ENCODE results near the gene CCNT1.

Gene CCNT1

DNA sequence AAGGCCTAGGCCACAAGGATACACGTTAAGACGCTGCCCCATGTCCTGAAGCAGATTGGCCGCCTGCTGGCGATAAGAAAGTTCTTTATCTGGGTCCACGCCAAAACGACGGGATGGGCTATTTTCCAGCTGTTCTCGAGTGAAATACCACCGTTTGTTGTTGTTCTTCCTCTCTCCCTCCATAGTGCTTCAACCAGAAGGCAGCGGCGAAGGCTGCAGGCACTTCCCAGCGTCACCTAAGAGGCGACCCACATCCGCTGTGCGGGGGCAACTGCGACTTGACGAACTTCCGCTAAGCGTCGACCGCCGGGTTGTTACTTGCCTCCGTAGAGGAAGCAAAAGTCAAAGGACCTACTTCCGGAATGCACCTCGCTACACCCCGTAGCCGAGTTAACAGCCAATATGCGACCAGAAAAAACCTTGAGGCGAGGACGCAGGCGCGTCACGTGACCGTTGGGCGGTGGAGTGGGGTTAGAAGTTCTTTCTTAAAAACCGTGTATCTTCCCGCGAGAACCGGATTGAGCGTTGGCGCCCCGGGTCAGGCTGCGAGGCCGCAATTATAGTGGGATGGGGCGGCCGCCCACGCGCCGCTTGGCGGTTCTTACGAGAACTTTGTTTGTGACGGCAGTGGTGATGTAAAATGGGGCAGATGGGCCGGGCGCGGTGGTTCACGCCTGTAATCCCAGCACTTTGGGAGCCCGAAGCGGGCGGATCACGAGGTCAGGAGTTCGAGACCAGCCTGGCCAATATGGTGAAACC is at the start of gene CCNT1:
CCNT1 (minus strand) TSS at position 215 of the 759 bp plus-strand sequence; CDS start at position 183, 32 bp downstream.
- TF ChIP-seq GATA3 (IDR thresholded peaks at IDR 0.05; ENCODE audit: low read depth, low read length) (no peak), GATA2 (IDR thresholded peaks at IDR 0.05; ENCODE audit: low read depth, low read length) (no peak; the same call in 1 of the 2 replicates)

DNA sequence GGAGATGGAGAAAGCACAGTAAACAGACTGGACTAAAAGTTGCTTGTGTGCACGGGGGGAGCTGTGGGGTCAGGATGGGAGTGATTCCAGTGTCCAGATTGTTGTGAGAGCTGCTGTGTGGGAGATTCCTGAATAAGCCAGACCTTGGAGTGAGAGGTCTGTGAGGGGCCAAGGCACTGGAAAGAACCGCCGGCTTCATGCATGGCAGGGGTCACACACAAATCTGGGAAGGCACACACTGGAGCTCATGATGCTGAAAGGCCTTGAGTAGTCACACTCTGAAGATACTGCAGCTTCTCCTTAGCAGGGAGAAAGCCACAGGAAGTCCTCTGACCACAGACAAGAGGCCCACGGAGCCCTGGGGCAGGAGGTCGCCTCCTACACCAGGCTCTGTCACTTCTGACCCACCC is 49.3 kb upstream of the CCNT1 start:
- TF ChIP-seq GATA2 (IDR thresholded peaks at IDR 0.05; ENCODE audit: low read depth, low read length): no peak
- TF ChIP-seq GATA3 (IDR thresholded peaks at IDR 0.05; ENCODE audit: low read depth, low read length): no peak

DNA sequence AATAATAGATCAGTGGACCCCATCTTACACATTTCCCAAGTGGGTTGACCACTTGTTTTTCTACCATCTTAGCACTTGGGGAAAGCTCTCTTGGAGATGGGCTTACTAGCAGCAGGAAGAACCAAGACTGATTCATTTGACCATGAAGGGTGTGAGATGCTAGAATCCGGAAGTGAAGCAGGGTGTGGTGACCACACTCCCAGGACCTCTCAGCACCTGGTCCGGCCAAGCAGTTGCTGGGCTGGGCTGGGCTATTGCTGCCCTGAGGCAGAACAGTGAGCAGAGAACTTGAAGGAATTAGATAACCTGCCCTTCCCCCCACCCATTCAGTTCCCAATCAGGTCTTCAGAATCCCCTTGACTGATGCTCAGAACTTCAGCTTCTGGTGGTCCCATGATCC is 48.0 kb upstream of the CCNT1 start:
- TF ChIP-seq GATA2 (IDR thresholded peaks at IDR 0.05; ENCODE audit: low read depth, low read length) (no peak), GATA3 (IDR thresholded peaks at IDR 0.05; ENCODE audit: low read depth, low read length) (no peak)

DNA sequence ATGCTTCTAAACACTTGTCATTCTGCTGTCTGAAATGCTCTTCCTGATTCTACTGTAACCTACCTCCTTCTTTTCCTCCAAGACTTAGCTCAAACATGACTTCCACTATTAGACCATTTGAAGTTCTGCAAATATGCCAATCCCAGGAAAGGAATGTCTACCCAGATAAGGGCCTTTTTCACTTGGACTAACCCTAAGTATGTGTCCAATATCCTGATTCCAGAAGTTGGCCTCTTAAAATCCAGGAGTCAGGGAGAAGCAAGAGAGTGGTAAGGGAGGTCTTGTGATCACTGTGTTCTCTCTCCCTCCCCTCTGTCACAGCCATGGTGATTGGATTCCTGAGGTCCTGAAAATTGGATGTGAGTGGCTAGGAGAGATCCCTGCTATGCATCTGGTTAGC is 42.2 kb upstream of the CCNT1 start:
- TF ChIP-seq GATA3 (IDR thresholded peaks at IDR 0.05; ENCODE audit: low read depth, low read length) (no peak), GATA2 (IDR thresholded peaks at IDR 0.05; ENCODE audit: low read depth, low read length) (no peak)

DNA sequence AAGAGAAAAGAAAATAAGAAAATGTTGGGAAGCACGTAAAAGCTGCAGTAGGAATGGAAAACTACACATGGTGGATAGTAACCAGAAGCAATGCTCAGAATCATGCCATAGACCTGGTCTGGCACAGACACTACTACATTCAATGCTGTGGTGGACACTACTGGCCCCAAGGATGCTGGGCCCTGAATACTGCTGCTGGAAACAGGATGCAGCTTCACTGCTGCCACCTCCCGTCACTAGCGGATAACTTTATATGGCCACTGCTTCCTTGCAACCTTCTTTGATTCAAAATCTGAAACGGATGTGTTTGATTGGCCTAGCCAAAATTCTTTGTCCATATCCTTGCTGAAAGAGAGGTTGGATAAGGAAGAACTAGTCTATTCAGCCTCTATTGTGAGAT is 41.7 kb upstream of the CCNT1 start:
- no peak for TF ChIP-seq GATA3 (IDR thresholded peaks at IDR 0.05; ENCODE audit: low read depth, low read length)
- TF ChIP-seq GATA2 (IDR thresholded peaks at IDR 0.05; ENCODE audit: low read depth, low read length): no peak

DNA sequence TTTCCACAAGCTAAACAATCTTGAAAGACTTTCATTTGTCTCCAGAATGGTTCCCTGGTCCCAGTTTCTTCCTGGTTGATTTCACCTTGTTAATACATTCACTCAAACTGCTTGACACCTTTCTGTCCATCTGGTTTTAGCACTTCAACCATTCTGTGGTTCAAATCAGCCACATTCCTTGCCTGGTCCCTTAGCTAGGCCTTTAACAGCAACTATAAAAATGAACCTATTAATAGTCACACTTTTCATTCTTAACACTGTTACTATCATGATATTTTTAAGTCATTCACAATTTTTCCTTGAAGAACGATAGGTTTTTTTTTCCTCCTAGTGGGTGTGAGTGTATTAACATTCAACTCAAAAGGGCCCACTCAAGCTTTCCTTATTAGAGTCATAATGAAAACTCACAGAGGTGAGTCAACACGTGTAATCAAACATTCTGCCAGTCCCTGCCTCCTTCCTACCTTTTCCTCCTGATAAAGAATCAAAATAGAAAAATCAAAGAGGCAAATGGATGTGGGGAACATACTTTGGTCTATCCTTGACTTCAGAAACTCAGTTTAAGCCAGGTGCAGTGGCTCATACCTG is 34.4 kb upstream of the CCNT1 start:
- no peak for TF ChIP-seq GATA3 (IDR thresholded peaks at IDR 0.05; ENCODE audit: low read depth, low read length)
- no peak for TF ChIP-seq GATA2 (IDR thresholded peaks at IDR 0.05; ENCODE audit: low read depth, low read length)

DNA sequence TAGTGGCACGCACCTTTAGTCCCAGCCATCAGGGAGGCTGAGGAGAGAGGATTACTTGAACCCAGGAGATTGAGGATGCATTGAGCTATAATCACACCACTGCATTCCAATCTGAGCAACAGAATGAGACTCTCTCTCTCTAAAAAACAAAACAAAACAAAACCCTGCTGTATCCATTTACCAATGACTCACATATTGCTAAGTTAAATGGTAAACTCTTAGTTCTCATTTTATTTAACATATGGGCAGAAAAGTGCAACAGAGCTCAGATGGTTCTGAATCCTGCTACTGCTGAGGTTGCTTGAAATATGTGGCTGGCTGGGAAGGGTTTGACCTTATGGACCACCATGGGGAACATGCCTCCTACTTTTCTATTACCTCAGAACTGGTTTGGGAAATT is 33.7 kb upstream of the CCNT1 start:
- no peak for TF ChIP-seq GATA2 (IDR thresholded peaks at IDR 0.05; ENCODE audit: low read depth, low read length)
- TF ChIP-seq GATA3 (IDR thresholded peaks at IDR 0.05; ENCODE audit: low read depth, low read length): no peak

DNA sequence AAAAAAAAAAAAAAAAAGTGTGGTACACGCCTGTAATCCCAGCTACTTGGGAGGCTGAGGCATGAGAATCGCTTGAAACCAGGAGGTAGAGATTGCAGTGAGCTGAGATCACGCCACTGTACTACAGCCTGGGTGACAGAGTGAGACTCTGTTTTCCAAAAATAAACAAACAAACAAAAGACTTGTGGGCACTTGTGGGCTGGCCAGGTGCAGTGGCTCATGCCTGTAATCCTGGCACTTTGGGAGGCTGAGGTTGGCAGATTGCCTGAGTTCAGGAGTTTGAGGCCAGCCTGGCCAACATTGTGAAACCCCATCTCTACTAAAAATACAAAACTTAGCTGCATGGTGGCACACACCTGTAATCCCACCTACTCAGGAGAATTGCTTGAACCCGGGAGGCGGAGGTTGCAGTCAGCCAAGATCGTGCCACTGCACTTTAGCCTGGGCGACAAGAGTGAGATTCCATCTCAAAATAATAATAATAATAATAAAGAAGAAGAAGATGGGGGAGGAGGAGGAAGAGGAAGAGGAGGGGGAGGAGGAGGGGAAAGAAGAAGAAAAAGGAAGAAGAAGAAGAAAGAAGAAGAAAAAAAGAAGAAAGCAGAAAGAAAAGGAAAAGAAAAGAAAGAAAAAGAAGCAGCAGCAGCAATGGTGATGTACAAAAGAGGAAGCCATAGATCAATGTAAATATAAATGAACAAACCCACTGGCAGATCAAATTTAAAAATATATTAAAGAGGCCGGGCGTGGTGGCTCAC is 27.9 kb upstream of the CCNT1 start:
- no peak for TF ChIP-seq GATA2 (IDR thresholded peaks at IDR 0.05; ENCODE audit: low read depth, low read length)
- TF ChIP-seq GATA3 (IDR thresholded peaks at IDR 0.05; ENCODE audit: low read depth, low read length): no peak

DNA sequence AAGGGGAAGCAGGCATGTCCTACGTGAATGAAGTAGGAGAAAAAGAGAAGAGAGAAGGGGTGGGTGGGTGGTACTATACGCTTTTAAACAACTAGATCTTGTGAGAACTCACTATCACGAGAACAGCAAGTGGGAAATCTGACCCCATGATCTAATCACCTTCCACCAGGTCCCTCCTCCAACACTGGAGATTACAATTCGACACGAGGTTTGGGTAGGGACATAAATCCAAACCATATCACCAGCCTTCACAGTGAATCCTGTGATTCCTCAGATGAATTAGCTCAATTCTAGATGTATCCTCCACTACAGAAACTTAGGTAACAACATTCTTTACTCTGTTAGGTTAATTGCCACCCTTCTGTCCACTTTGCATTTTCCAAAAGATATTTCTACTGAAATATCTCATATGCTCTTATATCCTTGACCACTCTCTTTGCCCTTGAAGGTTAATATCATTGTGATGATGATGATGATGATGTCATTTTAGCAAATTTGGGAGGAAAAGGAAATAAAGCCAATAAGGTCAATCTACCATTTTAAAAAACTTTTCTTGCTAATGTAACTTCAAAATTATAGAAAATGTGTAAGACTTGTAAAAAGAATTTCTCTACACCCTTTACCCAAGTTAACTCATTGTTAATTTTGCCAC is 23.2 kb upstream of the CCNT1 start:
- no peak for TF ChIP-seq GATA3 (IDR thresholded peaks at IDR 0.05; ENCODE audit: low read depth, low read length)
- no peak for TF ChIP-seq GATA2 (IDR thresholded peaks at IDR 0.05; ENCODE audit: low read depth, low read length)

DNA sequence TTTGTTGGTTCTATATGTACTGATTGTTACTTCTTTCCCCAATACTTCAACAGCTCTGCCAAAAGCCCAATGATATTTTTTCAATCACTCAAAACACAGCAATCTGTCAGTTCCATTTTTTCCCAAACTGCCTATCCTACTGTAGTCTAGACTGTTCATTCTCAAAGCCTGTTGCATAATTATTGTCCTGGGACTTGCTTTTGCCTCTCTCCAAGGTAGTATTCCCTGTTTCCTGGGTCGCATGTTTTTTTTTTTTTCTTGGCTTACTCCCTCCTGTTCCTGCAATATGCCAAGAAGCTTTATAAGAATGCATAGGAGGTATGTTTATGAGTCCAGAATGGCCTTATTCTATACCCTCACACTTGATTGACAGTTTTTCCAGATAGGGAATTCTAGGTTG is 19.9 kb upstream of the CCNT1 start:
- TF ChIP-seq GATA2 (IDR thresholded peaks at IDR 0.05; ENCODE audit: low read depth, low read length) (no peak), GATA3 (IDR thresholded peaks at IDR 0.05; ENCODE audit: low read depth, low read length) (no peak)

DNA sequence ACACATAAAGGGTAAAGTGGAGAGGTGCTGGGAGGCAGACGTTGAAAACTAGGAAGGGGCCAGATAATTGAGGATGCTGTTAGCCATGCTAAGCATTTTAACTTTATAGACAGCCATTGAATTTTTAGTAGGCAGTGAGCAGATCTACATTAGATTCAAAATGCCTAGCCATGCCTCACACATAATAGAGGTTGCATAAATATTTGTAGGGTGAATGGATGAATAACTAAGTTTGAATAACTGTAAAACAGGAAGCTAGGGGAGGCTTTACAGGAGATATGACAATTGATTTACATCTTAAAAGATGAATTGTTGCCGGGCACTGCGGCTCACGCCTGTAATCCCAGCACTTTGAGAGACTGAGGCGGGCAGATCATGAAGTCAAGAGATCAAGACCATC is 12.3 kb upstream of the CCNT1 start:
- TF ChIP-seq GATA2 (IDR thresholded peaks at IDR 0.05; ENCODE audit: low read depth, low read length) (no peak), GATA3 (IDR thresholded peaks at IDR 0.05; ENCODE audit: low read depth, low read length) (no peak)

DNA sequence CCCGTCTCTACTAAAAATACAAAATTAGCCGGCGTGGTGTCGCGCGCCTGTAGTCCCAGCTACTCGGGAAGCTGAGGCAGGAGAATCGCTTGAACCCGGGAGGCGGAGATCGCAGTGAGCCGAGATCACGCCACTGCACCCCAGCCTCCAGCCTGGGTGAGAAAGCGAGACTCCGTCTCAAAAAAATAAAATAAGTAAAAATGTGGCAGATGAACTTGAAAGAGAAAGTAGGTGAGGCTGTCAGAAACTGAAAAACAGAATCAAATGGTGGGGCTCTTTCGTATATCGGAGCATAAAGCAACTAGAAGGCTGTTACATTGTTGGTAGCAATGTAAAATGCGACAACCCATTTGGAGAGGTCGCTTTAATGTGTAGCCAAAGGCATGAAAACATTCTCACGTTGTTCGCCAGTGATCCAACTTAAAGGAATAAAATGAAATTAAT is 767 bp upstream of the CCNT1 start:
- TF ChIP-seq GATA3 (IDR thresholded peaks at IDR 0.05; ENCODE audit: low read depth, low read length) (no peak), GATA2 (IDR thresholded peaks at IDR 0.05; ENCODE audit: low read depth, low read length) (no peak; the same call in 1 of the 2 replicates)

DNA sequence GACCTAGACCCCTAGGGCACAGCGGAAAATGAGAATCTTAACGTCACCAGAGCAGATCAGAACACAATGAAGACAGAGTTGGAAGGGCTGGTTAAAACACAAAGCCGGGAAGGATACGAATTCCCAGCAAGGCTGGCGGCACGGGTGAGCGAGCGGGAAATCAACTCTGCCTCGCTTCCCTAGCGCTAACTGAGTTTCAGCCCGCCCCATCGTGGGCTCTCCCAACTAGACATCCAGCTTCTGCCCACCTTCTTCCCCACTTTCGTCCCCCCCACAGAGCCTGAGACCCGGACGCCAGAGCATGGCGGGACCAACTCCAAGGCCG is 377 bp downstream of the CCNT1 start:
- TF ChIP-seq GATA2 (IDR thresholded peaks at IDR 0.05; ENCODE audit: low read depth, low read length): no peak
- no peak for TF ChIP-seq GATA3 (IDR thresholded peaks at IDR 0.05; ENCODE audit: low read depth, low read length)

DNA sequence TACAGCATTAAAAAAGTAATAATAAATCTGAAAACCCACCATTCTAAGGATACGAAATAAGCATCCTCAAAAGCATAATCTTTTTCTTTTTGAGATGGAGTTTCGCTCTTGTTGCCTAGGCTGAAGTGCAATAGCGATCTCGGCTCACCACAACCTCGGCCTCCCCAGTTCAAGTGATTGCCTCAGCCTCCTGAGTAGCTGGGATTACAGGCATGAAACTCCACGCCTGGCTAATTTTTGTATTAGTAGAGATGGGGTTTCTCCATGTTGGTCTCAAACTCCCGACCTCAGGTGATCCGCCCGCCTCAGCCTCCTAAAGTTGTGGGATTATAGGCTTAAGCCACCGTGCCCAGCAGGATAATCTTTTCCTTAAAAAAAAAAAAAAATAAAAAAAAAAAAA is 4.3 kb downstream of the CCNT1 start:
- no peak for TF ChIP-seq GATA3 (IDR thresholded peaks at IDR 0.05; ENCODE audit: low read depth, low read length)
- TF ChIP-seq GATA2 (IDR thresholded peaks at IDR 0.05; ENCODE audit: low read depth, low read length): no peak
